Measurements from ENCODE around the gene TMEM151A. TPM values are rescaled to one million over a fixed set of nuclear protein-coding genes. Genes with fewer than 3 reads are reported as not detected.
"Not testable (repeated sequence)": the region's sequence is repeated elsewhere in the genome, so short reads cannot be mapped to it uniquely, and the experiment has no call there.

The TMEM151A gene
- total RNA-seq (2014; rRNA removed; shearing (Covaris generic)) = 0.05 TPM in 1 of 2 replicates, not detected in the other

DNA sequence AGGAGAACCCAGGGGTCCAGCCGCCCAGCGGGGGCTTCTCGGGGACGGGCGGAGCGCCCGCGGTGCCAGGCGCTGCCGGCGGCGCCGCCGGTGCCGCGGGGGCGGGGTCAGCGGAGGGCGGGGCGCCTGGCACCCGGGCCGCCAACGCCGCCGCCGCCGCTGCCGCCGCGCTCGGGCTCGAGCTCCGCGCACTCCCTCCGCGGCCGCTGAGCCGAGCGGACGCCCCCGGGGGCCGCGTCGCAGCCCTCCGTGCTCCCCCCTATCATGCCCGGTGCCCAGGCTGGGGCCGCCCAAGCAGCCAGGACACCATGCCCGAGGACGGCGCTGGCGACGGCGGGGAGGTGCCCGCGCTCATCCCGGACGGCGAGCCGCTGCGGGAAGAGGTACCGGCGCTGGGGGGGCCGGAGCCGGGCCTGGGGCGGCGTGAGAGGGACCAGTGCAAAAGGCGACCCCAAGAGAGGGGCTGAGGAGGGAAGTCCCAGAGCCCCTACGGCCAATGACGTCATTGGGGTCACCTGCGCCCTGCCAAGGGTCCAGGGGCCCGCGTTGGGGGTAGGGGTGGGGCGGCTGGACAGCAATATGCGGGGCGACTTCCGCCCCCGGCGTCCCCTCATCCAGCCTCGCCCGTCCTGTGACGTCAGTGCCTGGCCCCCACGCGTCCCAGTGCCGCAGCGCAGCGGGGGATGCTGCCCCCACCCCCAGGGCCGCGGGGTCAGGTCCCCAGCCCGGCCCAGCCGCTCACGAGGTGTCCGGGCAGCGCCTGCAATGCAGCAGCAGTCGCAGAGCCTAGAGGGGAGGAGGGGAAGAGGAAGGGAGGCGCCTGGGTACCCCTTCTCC lies at the start of gene TMEM151A:
TMEM151A (plus strand) TSS at position 189 of the 837 bp plus-strand sequence; CDS start at position 309, 120 bp downstream.
- no peak for DNase-seq (ENCODE audit: low spot score)

DNA sequence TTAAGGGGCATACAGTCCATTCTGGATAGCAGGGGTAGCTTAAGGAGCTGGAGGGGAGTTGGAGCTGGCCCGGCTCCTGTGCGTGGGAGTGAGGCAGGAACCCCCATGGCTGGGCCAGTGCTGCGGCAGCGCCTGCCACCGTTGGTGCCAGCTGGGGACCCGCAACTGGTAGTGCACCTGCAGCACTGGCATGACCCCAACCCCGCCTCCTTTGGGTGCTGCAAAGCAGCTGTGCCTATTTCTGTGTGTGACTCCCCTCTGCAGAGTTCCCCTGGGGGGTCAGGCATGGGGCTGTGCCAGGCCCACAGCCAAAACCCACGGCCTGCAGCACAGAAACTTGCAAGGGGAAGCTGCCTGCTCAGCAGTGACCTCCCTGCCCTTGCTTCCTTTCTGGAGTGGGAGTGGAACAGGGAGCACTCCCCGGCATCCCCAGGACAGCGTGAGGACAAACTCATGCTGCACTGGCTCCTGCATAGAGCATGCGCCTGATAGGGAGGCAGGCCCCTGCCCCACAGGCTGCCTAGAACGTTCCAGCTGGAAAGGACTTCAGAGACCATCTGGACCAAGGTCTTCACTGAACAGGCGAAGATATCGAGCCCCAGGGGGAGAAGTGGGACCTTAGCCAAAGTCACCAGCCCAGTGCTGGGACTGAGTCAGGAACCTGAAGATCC lies 49.5 kb upstream of the TMEM151A start:
- no peak for DNase-seq (ENCODE audit: low spot score)

DNA sequence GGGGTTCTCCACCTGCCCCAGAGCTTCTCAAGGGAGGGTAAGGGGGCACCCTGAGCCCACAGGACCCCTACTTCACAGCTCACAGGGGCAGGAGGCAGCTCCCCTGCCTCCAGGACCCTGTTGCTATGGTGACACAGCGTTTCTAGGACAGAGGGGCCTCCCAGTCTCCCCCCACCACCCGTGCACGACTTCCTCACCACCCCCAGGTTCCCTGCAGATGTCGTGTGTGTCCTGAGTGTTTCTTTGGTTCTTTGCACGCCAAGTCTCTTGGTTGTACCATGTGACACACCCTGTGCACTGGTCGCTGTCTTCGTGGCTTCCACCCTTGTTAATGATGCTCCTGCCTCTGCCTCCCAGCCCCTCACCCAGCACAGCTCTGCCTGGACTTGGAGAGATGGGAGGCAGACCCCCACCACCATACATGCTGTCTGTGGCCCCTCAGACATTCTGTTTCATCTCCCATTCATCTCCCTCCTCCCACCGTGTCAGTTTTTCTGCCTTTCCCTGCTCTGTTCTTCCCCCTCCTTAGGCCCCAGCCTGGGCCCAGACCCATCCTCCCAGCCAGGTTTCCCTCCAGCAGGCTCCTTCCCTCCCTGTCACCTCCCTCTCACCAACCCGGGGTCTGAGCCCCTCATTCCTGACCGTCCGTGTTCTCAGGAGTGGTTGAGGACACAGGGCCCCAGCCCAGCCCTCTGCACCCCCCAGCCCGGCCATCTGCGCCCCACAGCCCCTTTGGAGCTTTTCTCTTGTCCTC lies 47.7 kb upstream of the TMEM151A start:
- no peak for DNase-seq (ENCODE audit: low spot score)

DNA sequence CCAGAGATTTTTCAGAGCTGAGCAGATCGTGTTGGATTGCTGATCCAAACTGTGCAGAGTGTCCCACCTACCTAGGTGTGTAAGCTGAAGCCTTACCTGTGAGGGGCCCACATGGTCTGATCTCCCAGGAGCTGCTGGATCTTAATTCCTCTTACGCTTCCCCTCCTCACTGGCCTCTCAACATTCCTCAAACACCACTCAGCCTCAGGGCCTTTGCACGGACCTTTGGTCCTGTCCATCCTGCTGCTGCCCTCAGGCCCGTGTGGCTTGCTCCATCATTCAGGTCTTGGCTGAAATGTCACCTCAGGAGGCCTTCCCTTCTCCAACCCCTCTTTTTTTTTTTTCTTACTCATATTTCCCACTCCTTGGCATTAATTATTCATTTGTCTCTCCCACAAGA lies 44.4 kb upstream of the TMEM151A start:
- no peak for DNase-seq (ENCODE audit: low spot score)

DNA sequence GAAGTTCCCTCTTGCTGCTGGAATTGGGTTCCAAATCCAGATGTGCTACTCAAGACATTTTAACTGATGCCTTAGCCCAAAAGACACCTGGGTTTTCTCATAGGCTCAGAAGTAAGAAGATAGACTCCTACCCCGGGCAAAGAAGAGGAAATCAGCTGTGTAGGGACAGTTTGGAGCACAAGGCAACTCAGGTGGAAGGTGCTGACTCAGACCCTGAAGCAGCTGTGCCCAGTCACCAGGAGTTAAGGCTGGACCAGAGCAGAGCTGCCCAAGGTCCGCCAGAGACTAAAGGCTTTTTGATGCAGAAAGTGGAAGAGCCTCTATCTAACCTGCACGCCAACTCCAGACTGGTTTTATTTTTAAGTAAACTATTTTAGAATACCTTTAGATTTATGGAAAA lies 43.9 kb upstream of the TMEM151A start:
- DNase-seq (ENCODE audit: low spot score) = no peak

DNA sequence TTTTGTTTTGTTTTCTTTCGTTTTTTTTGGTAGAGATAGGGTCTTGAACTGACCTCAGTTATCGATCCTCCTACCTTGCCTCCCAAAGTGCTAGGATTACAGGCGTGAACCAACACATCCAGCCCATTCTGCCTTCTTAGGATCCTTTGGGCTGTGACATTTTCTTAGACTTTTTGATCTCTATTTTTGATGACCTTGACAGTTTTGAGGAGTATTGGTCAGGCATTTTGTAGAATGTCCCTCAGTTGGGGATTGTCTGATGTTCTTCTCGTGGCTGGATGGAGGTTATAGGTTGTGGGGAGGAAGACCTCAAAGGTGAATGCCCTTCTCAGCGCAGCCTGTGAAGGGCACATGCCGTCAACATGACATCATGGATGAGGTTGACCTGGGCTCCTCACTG lies 42.8 kb upstream of the TMEM151A start:
- DNase-seq (ENCODE audit: low spot score) = no peak

DNA sequence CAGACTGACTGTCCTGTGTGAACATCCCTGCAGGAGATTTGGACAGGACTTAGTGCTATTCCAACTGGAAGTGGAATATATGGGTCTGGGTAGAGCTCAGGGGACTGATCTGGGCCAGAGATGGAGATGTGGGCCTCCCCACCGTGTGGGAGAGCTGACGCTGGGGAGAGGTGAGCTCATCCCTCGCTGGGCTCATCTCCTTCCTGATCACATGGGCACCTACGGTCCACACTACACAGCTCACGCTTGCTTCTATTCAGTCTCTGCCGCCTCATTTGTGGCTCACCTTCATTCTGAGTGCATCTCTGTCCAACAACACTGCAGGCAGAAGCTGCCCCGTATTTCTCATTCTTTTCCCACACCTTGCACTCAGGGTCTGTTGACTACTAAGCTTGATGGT lies 39.9 kb upstream of the TMEM151A start:
- no peak for DNase-seq (ENCODE audit: low spot score)

DNA sequence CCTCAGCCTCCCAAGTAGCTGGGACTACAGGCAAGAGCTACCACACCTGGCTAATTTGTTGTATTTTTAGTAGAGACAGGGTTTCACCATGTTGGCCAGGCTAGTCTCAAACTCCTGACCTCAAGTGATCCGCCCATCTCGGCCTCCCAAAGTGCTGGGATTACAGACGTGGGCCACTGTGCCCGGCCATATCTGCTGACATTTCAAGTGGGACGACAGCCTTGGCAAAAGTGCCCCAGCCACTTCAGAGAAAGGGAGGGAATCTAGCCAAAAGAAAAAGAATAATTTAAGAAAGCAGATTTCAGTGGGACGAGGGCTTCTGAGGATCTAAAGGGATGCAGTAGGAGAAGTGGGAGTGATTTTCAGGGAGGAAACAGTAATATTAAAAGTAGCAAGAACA lies 38.6 kb upstream of the TMEM151A start:
- not testable (repeated sequence) for DNase-seq (ENCODE audit: low spot score)

DNA sequence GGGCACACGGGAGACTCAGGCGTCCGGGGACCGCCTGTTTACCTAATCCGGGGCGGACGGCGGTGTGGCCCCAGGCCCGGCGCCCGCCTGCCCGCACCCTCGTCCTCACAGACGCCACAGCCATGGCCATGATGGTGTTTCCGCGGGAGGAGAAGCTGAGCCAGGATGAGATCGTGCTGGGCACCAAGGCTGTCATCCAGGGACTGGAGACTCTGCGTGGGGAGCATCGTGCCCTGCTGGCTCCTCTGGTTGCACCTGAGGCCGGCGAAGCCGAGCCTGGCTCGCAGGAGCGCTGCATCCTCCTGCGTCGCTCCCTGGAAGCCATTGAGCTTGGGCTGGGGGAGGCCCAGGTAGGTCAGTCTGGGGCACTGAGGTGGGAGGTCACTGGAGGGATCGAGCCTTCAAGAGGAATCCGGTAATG lies 33.2 kb upstream of the TMEM151A start:
- DNase-seq (ENCODE audit: low spot score) = no peak

DNA sequence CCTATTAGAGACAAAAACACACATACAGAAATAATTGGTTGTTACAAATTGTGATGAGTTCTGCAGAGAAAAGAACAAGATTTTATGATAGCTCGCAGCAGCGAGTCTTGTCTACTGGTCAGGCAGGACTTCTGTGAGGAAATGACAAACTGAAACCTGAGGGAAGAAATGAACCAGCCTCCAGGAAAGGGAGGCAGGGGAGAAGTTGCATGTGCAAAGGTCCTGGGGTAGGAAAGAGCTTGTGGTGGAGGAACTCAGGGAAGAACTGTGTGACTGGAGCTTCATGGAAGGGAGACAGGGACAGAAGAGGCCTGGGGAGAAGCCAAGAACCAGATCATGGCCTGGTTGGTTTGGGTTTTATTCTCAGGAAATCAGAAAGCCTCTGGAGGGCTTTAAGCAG lies 32.5 kb upstream of the TMEM151A start:
- DNase-seq (ENCODE audit: low spot score) = no peak

DNA sequence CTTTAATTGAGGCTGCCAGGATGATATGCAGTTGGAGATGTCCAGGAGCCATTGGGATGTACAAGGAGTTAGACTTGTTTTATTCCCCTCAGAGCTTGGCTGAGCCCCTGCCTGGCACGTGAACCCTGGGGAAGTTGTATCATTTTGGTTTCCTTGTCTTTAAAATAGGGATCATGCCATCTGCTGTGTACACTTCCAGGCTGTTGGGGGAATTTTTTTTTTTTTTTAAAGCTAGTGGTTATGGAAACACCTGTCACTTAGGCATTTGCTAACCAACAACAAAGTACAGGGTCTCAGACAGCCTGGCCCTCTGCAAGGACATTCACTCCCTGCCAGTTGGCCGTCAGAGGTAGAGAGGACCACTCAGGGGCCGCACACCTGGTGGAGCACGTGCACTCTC lies 31.7 kb upstream of the TMEM151A start:
- no peak for DNase-seq (ENCODE audit: low spot score)

DNA sequence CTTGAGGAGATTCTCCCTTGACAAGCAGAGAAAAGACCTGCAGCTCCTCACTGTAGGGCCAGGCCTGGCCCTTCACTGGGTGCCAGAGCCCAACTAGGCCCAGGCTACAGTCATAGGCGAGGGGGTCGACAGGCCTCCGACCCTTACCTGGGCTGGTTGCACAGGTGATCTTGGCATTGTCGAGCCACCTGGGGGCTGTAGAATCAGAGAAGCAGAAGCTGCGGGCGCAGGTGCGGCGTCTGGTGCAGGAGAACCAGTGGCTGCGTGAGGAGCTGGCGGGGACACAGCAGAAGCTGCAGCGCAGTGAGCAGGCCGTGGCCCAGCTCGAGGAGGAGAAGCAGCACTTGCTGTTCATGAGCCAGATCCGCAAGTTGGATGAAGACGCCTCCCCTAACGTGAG lies 30.1 kb upstream of the TMEM151A start:
- no peak for DNase-seq (ENCODE audit: low spot score)

DNA sequence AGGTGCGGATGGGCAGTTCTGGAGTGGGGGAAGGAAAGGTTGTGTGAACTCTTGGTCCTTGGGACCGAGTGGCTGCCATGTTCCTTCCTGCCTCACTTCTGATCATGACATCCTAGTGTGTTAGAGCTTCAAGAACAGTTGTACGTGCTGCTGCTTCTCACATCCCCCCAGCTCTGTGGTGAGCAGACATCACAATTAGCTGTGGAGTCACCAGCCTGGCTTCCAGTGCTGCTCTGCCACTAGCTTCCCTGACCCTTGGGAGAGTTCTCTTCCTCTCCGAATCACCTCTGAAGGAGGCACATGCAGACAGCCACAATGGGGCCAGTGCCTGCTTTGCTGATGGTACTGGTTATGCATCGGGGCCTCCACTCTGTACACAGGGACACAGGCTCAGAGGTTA lies 29.5 kb upstream of the TMEM151A start:
- no peak for DNase-seq (ENCODE audit: low spot score)

DNA sequence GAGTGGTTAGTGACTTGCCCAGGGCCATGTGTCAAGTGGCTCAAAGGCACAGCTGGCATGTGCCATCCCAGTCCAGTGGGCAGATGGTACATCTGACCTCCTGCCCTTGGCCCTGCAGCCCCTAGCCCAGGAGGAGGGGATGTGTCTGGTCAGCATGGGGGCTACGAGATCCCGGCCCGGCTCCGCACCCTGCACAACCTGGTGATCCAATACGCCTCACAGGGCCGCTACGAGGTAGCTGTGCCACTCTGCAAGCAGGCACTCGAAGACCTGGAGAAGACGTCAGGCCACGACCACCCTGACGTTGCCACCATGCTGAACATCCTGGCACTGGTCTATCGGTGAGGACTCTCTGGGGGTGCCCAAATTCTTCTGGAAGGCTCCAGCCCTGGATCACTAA lies 29.0 kb upstream of the TMEM151A start:
- DNase-seq (ENCODE audit: low spot score) = no peak

DNA sequence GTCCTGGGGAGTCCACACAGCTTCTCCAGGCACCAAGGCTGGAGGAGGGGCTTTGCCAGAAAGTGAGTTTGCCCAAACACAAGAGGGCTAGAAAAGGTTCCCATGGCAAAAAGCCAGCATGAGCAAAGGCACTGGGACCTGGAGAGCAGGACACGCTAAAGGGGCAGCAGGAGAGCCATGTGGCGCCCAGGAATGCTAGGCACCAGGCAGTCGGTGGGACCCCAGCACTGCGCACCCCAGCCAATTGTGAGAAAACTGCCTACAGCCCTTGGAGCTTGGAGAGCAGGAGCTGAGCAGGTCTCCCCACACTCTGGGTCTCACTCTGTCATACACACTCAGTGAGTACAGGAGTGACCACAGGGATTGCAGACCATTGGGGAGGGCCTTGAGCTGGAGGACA lies 28.5 kb upstream of the TMEM151A start:
- no peak for DNase-seq (ENCODE audit: low spot score)

DNA sequence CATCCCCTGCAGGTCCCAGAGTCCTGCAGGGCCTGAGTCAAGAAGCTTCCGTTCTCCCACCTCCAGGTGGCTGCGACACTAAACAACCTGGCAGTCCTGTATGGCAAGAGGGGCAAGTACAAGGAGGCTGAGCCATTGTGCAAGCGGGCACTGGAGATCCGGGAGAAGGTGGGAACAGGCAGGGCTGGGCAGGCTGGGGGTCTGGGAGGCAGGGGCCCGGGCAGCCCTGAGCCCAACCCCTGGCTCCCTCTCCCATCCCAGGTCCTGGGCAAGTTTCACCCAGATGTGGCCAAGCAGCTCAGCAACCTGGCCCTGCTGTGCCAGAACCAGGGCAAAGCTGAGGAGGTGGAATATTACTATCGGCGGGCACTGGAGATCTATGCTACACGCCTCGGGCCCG lies 27.9 kb upstream of the TMEM151A start:
- no peak for DNase-seq (ENCODE audit: low spot score)

DNA sequence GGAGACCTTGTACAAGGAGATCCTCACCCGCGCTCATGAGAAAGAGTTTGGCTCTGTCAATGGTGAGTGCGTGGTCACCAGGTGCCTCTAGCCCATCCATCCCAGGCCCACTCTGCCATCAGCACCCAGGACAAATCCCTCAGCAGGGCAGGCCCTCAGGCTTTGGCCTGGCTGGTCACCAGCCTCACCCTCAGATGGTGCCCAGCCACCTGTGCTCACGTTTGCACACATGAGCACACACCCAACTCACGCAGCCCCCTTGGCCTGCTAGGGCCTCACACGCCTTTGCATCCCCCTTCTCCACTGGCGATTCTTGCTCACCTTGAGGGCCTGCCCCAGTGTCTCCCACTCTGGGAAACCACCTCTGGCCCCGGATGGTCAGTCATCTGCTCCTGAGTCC lies 27.3 kb upstream of the TMEM151A start:
- DNase-seq (ENCODE audit: low spot score) = no peak

DNA sequence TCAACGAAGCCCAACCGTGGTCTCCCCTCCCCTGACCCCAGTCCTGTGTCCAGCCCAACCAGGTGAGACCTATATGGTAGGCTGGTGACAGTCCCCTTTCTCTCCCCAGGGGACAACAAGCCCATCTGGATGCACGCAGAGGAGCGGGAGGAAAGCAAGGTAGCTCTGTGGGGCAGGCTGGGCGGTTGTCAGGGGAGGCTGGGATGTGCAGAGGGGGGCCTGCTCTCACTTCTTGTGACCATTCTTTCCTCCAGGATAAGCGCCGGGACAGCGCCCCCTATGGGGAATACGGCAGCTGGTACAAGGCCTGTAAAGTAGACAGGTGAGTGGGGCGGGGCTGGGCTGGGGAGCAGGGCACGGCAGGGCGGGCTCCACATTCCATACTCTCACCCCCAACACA lies 26.8 kb upstream of the TMEM151A start:
- DNase-seq (ENCODE audit: low spot score) = no peak

DNA sequence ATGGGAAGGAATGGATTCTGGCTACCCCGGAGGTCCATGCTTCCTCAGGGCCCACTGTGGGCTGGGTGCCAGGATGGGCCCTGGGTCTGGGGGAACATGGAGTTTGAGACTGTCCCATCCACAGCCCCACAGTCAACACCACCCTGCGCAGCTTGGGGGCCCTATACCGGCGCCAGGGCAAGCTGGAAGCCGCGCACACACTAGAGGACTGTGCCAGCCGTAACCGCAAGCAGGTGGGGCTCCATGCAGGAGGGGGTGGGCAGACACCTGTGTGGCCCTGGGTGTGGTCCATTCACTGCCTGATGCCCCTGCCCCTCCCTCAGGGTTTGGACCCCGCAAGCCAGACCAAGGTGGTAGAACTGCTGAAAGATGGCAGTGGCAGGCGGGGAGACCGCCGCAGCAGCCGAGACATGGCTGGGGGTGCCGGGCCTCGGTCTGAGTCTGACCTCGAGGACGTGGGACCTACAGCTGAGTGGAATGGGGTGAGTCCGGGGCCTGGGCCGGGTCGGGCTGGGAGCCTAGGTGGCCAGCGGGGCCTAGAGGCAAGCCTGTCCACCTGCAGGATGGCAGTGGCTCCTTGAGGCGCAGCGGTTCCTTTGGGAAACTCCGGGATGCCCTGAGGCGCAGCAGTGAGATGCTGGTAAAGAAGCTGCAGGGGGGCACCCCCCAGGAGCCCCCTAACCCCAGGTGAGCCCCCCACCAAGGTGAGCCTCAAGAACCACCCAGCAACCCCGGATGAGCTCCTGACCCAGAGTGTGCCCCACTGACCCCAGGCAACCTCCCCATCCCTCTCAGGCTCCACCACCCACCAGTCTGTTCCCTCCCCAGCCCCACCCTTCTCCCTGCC lies 25.9 kb upstream of the TMEM151A start:
- no peak for DNase-seq (ENCODE audit: low spot score)

DNA sequence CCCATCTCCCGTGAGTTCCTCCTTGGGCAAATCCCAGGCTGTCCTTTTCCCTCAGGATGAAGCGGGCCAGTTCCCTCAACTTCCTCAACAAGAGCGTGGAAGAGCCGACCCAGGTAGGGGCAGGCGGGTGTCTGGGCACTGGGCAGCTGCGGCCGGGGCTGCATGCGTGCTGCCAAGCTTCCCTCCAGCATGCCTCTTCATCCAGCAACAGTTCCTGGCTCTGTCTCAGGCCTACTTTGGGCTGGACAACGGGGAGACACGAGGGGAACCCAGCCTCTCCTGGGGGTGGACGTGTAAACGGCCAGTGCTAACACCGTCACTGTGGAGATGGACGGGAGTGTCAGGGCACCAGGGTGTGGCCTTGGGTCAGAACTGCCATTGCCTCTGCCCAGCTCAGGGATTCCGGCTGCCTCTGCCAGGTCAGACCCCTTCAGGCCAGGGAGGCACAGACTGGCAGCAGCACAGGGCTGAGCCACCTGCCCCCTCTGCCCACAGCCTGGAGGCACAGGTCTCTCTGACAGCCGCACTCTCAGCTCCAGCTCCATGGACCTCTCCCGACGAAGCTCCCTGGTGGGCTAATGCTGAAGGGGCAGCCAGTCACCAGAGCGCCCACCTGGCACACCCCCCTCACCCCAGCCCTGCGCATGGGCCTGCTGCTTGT lies 25.2 kb upstream of the TMEM151A start:
- DNase-seq (ENCODE audit: low spot score) = no peak

DNA sequence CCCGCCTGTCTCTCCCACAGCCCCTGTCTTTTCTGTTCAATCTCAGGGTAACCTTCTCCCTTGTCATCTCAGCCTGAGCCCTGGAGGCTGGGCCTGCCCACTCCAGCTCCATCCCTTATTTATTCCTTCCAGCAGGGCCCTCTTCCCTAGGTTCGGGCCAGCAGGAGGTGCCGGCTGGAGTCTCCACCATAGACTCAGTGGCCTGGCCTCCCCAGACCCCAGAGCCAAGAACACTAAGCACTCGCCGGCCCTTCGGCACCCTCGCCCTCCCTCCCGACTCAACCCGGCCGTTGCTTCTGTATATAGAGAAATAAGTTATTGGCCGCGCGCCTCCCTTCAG lies 24.7 kb upstream of the TMEM151A start:
- DNase-seq (ENCODE audit: low spot score) = no peak
